Measurements from ENCODE around the gene C20orf141.
A peak's percentile ranks its signal among the peaks of the same experiment; 100 is the strongest.

Gene C20orf141

DNA sequence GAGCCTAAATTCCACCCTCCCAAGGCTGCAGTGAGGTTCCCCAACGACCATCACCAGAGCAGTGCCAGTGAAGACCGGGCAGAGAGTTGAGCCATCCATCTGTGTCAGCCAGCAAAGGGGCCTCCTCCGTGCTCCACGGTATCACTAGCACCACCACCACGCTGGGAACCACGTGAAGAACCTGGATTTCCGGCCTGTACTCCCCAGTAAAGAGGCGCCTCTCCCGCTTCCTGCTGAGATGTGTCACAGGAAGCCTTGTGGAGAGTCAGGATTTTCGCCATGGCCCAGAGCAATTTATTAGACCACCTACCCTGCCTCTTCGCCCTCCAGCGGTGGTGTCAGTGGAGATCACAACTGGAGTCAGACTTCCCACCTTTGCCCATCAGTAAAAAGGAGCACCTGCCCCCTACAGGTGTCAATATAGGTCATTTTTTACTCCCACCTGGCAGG is 43.1 kb upstream of the C20orf141 start:
- CTCF ChIA-PET, result no interaction called here
- Histone ChIP-seq H3K27ac (ENCODE audit: extremely low read depth, low read depth, low read length) (no peak overlapping the region), H3K4me3 (ENCODE audit: low read depth, low read length) (no peak overlapping the region), H3K4me1 (ENCODE audit: control insufficient read depth, insufficient read depth, low read length) (no peaks in the 10 kb centered on the region), H3K9me3 (ENCODE audit: control insufficient read depth, insufficient read depth, low read depth, low read length) (no peaks in the 10 kb centered on the region), H3K36me3 (ENCODE audit: control insufficient read depth in 2 of 2, insufficient read depth in 1 of 2, low read length in 2 of 2) (no peaks in the 10 kb centered on the region)
- TF ChIP-seq HOXC10 (CRISPR knock-in tag; IDR thresholded peaks at IDR 0.05) (no peak), ZIC2 (tag by site-specific recombination; IDR thresholded peaks at IDR 0.05) (peak; percentile 99)
- POLR2A ChIA-PET, result no interaction called here

DNA sequence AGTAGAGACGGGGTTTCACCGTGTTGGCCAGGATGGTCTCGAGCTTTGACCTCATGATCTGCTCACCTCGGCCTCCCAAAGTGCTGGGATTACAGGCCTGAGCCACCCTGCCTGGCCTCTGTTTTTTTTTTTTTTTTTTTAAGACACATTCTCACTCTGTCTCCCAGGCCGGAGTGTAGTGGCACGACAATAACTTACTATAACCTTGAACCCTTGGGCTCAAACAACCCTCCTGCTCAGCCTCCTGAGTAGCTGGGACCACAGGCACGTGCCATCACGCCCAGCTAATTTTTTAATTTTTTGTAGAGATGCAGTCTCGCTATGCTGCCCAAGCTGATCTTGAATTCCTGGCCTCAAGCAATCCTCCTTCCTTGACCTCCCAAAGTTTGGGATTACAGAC is 41.0 kb upstream of the C20orf141 start:
- POLR2A ChIA-PET, result interaction anchor here (0.6 kb wide), 1 partner anchor 16 kb away, joined by 8 read pairs; no protein-coding TSS in a partner anchor
- no peak overlapping the region for H3K4me3 ChIP-seq (ENCODE audit: low read depth, low read length)
- H3K4me1 ChIP-seq (ENCODE audit: control insufficient read depth, insufficient read depth, low read length), result no peaks in the 10 kb centered on the region
- no peaks in the 10 kb centered on the region for H3K9me3 ChIP-seq (ENCODE audit: control insufficient read depth, insufficient read depth, low read depth, low read length)
- TF ChIP-seq ZNF157 (tag by site-specific recombination; IDR thresholded peaks at IDR 0.05) (no peak), ZNF184 (tag by site-specific recombination; IDR thresholded peaks at IDR 0.05) (no peak), ZBTB8A (tag by site-specific recombination; IDR thresholded peaks at IDR 0.05) (no peak), ZBTB1 (tag by site-specific recombination; IDR thresholded peaks at IDR 0.05) (no peak), ZNF248 (tag by site-specific recombination; IDR thresholded peaks at IDR 0.05) (no peak), ZNF624 (tag by site-specific recombination; IDR thresholded peaks at IDR 0.05) (no peak), PRDM10 (tag by site-specific recombination; IDR thresholded peaks at IDR 0.05) (no peak), GFI1B (tag by site-specific recombination; IDR thresholded peaks at IDR 0.05) (no peak), ZNF175 (tag by site-specific recombination; IDR thresholded peaks at IDR 0.05) (no peak), ZNF621 (tag by site-specific recombination; IDR thresholded peaks at IDR 0.05) (no peak), SP7 (tag by site-specific recombination; IDR thresholded peaks at IDR 0.05) (no peak)
- H3K36me3 ChIP-seq (ENCODE audit: control insufficient read depth in 2 of 2, insufficient read depth in 1 of 2, low read length in 2 of 2), result no peaks in the 10 kb centered on the region
- CTCF ChIA-PET, result interaction anchor here (1.1 to 1.2 kb wide), 2 partner anchors 19 to 21 kb away, joined by 3 to 6 read pairs; no protein-coding TSS in a partner anchor
- H3K27ac ChIP-seq (ENCODE audit: extremely low read depth, low read depth, low read length), result no peak overlapping the region

DNA sequence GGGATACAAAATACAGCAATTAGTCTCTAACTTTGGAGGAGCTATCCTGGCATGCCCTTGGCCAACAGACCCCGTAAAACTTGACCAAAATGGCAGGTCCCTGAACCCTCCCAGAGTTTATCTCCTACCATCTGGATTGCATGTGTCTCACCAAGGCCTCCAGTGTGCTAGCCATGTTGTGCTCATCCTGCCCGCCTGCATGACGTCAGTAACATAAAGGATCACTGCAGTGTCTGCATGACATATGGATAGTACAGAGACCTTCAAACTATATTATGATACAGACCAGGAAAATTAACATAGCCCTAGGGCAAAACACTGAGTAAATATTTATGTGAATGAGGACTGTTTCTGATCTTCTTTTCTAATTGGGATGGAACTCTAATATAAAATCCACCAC is 39.6 kb upstream of the C20orf141 start:
- H3K9me3 ChIP-seq (ENCODE audit: control insufficient read depth, insufficient read depth, low read depth, low read length), result no peaks in the 10 kb centered on the region
- CTCF ChIA-PET, result interaction anchor here (0.7 to 1.3 kb wide), 4 partner anchors 19 to 264 kb away, joined by 3 to 5 read pairs (median 4); no protein-coding TSS in a partner anchor
- POLR2A ChIA-PET, result no interaction called here
- TF ChIP-seq GLI2 (tag by site-specific recombination; IDR thresholded peaks at IDR 0.05; ENCODE audit: borderline replicate concordance, low read depth), result no peak
- TF ChIP-seq BCL11B (tag by site-specific recombination; IDR thresholded peaks at IDR 0.05; ENCODE audit: low read depth), result no peak
- no peak for TF ChIP-seq HOXD13 (CRISPR knock-in tag; IDR thresholded peaks at IDR 0.05; ENCODE audit: borderline replicate concordance)
- no peak for TF ChIP-seq ZNF354C (tag by site-specific recombination; IDR thresholded peaks at IDR 0.05; ENCODE audit: borderline replicate concordance, low read depth)
- no peak overlapping the region for H3K4me3 ChIP-seq (ENCODE audit: low read depth, low read length)
- H3K27ac ChIP-seq (ENCODE audit: extremely low read depth, low read depth, low read length), result no peak overlapping the region
- H3K36me3 ChIP-seq (ENCODE audit: control insufficient read depth in 2 of 2, insufficient read depth in 1 of 2, low read length in 2 of 2), result no peaks in the 10 kb centered on the region
- H3K4me1 ChIP-seq (ENCODE audit: control insufficient read depth, insufficient read depth, low read length), result no peaks in the 10 kb centered on the region
